IMR-90 (cell line): ENCODE results near the gene PMIS2.

Source experiments
- BHLHE40 ChIP-seq: fragments of 150-350 bp; IDR thresholded peaks from 2 replicates; pipeline ENCODE4 v1.6.1; 2016; ENCODE audit warnings: mild to moderate bottlenecking, low read depth, low read length
- CEBPB ChIP-seq: IDR thresholded peaks from 2 replicates; pipeline ENCODE4 v1.6.1; 2012; ENCODE audit warnings: low read depth, low read length, improper control_type of control experiment
- CHD1 ChIP-seq: IDR thresholded peaks from 2 replicates; pipeline ENCODE4 v1.6.1; 2012; ENCODE audit warnings: low read depth, low read length, improper control_type of control experiment
- FOS ChIP-seq: fragments of 150-350 bp; IDR thresholded peaks from 2 replicates; pipeline ENCODE4 v1.6.1; 2016; ENCODE audit warnings: low read depth, low read length
- MXI1 ChIP-seq: IDR thresholded peaks from 2 replicates; pipeline ENCODE4 v1.6.1; 2012; ENCODE audit warnings: low read depth, mild to moderate bottlenecking, low read length, moderate library complexity, borderline replicate concordance
- NFE2L2 ChIP-seq: fragments of 150-350 bp; IDR thresholded peaks from 2 replicates; pipeline ENCODE4 v1.6.1; 2016; ENCODE audit warnings: low read depth, mild to moderate bottlenecking, low read length
- POLR2A ChIP-seq: IDR thresholded peaks from 2 replicates; pipeline ENCODE4 v1.6.1; 2012; ENCODE audit warnings: mild to moderate bottlenecking, low read depth, low read length
- RAD21 ChIP-seq: IDR thresholded peaks from 2 replicates; pipeline ENCODE4 v1.6.1; 2012; ENCODE audit warnings: low read length, improper control_type of control experiment
- RFX5 ChIP-seq: IDR thresholded peaks from 2 replicates; pipeline ENCODE4 v1.8.0; 2012; ENCODE audit warnings: low read depth, mild to moderate bottlenecking, low read length, moderate library complexity
- TF ChIP-seq, protein P1 (sequence below): conservative IDR thresholded peaks from 2 replicates; pipeline ENCODE4 v1.5.1; 2012; ENCODE audit warnings: mild to moderate bottlenecking, low read depth, low read length, improper control_type of control experiment
- TF ChIP-seq, protein P2 (sequence below): fragments of 150-350 bp; IDR thresholded peaks from 2 replicates; pipeline ENCODE4 v1.6.1; 2017; ENCODE audit warnings: mild to moderate bottlenecking, antibody characterized with exemption, low read length, low read depth
- TF ChIP-seq, protein P3 (sequence below): fragments of 150-350 bp; IDR thresholded peaks from 2 replicates; pipeline ENCODE4 v1.6.1; 2016; ENCODE audit warnings: low read depth, mild to moderate bottlenecking, low read length, moderate library complexity, borderline replicate concordance

DNA sequence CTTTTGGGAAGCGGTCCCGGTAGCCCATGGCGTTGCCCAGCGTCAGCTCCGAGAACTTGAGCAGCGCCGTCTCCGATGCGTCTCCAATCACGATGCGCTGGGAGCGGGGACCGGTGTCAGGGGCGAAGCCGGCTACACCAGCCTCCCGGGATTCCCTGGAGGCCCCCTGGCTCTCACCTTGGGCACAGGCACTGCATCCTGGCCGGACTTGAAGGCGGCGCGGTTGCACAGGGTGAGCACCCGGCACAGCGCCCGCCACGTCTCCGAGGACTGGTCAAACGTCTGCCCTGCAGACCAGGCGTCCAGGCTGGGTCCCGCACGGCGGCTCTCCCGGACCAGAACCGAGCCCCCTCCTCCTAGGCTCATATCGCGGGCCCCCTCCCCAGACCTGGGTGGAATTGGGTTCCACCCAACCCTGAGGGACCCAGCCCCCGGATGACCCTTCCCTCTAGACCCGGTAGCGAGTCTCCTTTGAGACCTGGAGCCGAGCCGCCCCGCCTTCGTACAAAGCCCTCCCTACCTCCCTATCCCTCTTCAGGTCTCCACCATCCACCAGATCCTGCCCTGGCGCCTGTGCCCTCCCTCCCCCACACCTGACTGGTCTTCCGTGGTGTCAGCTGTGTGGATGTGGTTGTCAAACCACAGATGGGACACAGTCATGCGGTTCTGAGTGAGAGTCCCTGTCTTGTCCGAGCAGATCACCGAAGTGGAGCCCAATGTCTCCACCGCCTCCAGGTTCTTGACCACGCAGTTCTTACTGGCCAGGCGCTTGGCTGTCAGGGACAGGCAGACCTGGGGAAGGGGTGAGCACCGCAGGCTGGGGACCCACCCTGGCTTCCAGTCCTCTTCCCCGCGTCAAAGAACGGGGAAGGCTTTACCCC lies 27.3 kb upstream of the PMIS2 start:
- TF ChIP-seq, protein P1, sequence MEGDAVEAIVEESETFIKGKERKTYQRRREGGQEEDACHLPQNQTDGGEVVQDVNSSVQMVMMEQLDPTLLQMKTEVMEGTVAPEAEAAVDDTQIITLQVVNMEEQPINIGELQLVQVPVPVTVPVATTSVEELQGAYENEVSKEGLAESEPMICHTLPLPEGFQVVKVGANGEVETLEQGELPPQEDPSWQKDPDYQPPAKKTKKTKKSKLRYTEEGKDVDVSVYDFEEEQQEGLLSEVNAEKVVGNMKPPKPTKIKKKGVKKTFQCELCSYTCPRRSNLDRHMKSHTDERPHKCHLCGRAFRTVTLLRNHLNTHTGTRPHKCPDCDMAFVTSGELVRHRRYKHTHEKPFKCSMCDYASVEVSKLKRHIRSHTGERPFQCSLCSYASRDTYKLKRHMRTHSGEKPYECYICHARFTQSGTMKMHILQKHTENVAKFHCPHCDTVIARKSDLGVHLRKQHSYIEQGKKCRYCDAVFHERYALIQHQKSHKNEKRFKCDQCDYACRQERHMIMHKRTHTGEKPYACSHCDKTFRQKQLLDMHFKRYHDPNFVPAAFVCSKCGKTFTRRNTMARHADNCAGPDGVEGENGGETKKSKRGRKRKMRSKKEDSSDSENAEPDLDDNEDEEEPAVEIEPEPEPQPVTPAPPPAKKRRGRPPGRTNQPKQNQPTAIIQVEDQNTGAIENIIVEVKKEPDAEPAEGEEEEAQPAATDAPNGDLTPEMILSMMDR: no peak
- TF ChIP-seq CEBPB (no peak), CHD1 (no peak), POLR2A (no peak), RAD21 (no peak), BHLHE40 (no peak), RFX5 (no peak), MXI1 (no peak), FOS (no peak), NFE2L2 (no peak)
- TF ChIP-seq, protein P2, sequence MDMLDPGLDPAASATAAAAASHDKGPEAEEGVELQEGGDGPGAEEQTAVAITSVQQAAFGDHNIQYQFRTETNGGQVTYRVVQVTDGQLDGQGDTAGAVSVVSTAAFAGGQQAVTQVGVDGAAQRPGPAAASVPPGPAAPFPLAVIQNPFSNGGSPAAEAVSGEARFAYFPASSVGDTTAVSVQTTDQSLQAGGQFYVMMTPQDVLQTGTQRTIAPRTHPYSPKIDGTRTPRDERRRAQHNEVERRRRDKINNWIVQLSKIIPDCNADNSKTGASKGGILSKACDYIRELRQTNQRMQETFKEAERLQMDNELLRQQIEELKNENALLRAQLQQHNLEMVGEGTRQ: no peak
- TF ChIP-seq, protein P3, sequence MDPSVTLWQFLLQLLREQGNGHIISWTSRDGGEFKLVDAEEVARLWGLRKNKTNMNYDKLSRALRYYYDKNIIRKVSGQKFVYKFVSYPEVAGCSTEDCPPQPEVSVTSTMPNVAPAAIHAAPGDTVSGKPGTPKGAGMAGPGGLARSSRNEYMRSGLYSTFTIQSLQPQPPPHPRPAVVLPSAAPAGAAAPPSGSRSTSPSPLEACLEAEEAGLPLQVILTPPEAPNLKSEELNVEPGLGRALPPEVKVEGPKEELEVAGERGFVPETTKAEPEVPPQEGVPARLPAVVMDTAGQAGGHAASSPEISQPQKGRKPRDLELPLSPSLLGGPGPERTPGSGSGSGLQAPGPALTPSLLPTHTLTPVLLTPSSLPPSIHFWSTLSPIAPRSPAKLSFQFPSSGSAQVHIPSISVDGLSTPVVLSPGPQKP: no peak
